CD4-positive, alpha-beta T cell treated with Interleukin-10 for 1 hour (primary cell): ENCODE data around the gene HSF2.
"Not testable (repeated sequence)": the region's sequence is repeated elsewhere in the genome, so short reads cannot be mapped to it uniquely, and the experiment has no call there.

ENCODE experiments used
- DNase-seq: peaks from one replicate; pipeline ENCODE4 v3.0.0-alpha.2; 2020

HSF2 gene

GRCh38 chr6:122400462-122401089 lies 1.1 kb downstream of the HSF2 start:
- DNase-seq = no peak

- DNase-seq = no peak
These were observed 1.7 kb downstream of the HSF2 start for GRCh38 chr6:122401104-122401503.

DNA sequence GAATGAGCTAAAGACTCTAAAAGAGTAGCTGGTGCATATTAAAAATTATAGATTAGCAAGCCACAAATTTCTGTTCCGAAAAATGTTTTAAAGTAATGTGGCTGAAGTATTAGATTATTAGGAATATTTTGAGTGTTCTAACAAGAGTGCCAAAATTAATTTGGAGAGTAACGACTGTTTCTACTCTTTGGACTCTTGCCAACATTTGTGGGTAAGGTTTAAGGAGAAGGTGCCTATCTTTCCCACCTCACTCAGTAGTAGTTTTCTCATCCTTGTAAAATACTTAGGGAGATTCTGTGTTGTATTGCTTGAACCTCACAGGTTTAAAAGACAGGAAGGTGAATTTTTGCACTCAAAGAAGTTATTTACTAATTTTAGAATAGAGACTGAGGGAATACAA lies 5.0 kb downstream of the HSF2 start:
- DNase-seq = no peak

DNA sequence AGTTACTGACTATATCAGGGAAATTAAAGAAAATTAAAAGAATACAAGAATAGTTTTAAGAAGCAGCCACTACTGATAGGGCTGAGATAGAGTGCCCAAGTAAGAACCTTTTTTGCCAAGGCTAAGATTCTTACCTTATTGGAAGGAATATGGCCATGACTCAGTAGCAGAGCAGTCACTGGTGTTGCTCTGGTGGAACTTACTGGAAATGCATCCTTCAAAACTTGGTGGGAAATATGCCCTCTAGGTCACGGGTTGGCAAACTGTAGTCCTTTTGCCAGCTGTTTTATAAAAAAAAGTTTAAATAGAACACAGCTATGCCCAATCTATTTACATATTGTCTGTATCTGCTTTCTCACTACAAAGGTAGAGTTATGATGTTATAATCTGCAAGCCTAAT lies 6.0 kb downstream of the HSF2 start:
- no peak for DNase-seq

DNA sequence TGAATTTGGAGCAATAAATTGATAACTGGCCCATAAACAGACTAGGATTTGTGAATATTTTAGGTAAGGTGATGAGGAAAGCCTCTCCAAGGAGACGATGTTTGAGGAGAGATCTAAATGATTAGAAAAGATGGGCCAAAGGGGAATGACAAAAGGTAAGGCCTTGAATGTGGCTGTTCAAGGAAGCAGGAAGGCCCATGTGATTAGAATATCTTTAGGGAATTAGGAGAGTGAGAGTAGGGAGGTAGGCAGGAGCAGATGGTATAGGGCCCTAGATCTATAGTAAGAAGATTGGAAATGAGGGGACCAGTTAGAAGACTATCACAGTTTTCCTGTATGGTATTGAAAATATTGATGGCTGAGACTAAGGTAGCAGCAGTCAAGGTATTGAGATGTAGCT lies 6.7 kb downstream of the HSF2 start:
- DNase-seq = no peak

GRCh38 chr6:122407712-122408111 lies 8.3 kb downstream of the HSF2 start:
- no peak for DNase-seq

- no peak for DNase-seq
These were observed 8.8 kb downstream of the HSF2 start for GRCh38 chr6:122408240-122408639.

- peak; percentile 43 for DNase-seq
These were observed 9.4 kb downstream of the HSF2 start for GRCh38 chr6:122408702-122409458.

GRCh38 chr6:122412001-122412400 lies 12.5 kb downstream of the HSF2 start:
- DNase-seq = no peak

GRCh38 chr6:122416825-122417224 lies 17.4 kb downstream of the HSF2 start:
- no peak for DNase-seq

DNA sequence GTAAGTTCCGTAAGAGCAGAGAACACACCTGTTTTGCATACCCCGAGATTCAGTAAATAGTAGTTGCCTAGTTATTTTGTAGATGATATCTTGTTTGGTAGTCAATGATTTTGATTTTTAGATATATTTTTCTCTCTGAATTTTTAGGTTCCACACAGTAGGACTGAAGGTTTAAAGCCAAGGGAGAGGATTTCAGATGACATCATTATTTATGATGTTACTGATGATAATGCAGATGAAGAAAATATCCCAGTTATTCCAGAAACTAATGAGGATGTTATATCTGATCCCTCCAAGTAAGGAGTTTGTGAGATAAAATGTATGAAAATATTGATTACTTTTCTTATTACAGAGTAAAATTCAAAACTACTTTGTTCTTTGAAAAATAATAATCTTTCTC lies 22.6 kb downstream of the HSF2 start:
- no peak for DNase-seq

DNA sequence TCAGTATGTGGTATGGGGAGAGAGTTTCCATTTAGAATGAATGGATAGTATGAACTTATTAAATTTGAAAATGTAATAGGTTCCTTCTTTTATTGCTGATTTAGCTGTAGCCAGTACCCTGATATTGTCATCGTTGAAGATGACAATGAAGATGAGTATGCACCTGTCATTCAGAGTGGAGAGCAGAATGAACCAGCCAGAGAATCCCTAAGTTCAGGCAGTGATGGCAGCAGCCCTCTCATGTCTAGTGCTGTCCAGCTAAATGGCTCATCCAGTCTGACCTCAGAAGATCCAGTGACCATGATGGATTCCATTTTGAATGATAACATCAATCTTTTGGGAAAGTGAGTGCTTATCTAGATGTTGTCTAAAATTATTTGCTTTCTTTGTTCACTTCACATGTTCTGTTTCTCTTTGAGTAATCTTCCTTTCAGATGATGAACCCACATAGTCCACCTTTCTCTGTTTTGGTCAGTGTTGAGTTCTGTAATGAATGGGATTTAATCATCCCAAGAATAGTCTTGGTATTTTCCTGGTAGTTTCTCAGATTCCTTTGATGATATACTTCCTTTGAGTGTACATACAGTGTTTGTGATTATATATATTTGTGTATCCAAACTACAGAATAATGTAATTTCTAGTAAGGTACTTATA lies 23.3 kb downstream of the HSF2 start:
- no peak for DNase-seq

GRCh38 chr6:122423734-122424133 lies 24.3 kb downstream of the HSF2 start:
- DNase-seq = no peak

DNA sequence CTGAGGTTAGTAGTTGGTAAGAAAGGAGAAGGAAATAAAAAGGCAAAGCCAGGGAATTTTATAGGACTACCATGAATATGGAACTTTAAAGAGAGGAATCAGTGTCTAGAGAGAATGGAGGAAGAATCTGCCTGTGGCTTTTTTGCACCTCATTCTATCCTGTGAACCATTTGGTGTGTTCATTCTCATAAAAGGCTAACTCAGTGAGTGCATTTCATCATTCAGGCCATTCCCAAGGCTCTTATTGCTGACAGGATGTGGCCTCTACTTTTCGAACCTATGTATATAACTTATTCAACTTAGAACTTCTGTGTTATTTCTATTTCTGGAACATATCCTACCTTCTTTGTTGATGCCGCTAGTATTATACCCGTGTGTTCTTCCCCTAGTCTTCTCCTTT lies 27.1 kb downstream of the HSF2 start:
- no peak for DNase-seq

DNA sequence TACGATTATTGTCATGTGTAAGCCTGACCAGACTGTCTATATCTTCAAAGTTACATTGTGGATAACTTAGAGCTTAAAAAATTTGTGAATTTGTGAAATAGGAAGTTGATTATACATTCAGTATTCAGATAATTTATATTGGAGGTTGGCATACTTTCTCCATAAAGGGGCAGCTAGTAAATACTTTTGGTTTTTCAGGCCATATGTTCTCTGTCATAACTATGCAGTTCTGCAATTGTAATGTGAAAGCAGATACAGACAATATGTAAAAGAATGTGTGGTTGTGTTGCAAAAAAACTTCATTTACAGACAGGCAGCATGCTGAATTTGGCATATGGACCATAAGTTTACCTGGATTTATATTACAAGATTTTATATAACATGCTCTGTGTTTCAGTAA lies 29.3 kb downstream of the HSF2 start:
- DNase-seq = no peak

GRCh38 chr6:122429323-122429722 lies 29.9 kb downstream of the HSF2 start:
- DNase-seq = no peak

- DNase-seq = no peak
These were observed 32.3 kb downstream of the HSF2 start for GRCh38 chr6:122431780-122432179.

GRCh38 chr6:122432816-122433215 lies 33.4 kb downstream of the HSF2 start:
- DNase-seq = no peak

DNA sequence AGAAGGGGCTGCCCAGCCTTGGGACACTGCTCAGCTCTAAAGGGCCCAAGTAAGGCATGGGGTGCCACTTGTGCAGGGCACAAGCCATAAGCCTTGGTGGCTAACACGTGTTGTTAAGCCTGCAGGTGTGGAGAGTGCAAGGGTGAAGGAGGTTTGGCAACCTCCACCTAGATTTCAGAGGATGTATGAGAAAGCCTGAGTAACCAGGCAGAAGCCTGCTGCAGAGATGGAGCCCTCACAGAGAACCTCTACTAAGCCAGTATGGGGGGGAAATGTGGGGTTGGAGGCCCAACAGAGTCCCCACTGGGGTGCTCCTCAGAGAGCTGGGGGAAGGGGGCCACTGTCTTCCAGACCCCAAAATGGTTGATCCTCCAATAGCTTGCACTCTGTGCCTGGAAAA lies 39.5 kb downstream of the HSF2 start:
- no peak for DNase-seq

GRCh38 chr6:122445274-122445673 lies 45.8 kb downstream of the HSF2 start:
- DNase-seq = no peak

- no peak for DNase-seq
These were observed 49.6 kb downstream of the HSF2 start for GRCh38 chr6:122449069-122449468.

GRCh38 chr6:122452509-122452908 lies 53.1 kb downstream of the HSF2 start:
- no peak for DNase-seq

- no peak for DNase-seq
These were observed 55.2 kb downstream of the HSF2 start for GRCh38 chr6:122454673-122455072.

DNA sequence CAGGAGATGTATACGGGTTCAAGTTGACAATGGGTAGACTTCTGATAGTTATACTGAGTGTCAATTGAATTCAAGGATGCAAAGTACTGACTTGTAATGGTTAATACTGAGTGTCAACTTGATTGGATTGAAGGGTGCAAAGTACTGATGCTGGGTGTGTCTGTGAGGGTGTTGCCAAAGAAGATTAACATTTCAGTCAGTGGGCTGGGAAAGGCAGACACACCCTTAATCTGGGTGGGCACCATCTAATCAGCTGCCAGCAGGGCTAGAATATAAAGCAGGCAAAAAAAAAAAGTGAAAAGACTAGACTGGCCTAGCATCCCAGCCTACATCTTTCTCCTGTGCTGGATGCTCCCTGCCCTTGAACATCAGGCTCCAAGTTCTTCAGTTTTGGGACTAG lies 55.7 kb downstream of the HSF2 start:
- not testable (repeated sequence) for DNase-seq
